Neural crest cell (in vitro differentiated cells): ENCODE measurements around the gene EGFL7. TPM values are rescaled to one million over a fixed set of nuclear protein-coding genes. Genes with fewer than 3 reads are reported as not detected.
A peak's percentile ranks its signal among the peaks of the same experiment; 100 is the strongest.

Experiments
- DNase-seq: peaks from one replicate; pipeline ENCODE4 v3.0.0; 2021; ENCODE audit warnings: low read depth, mixed read lengths, low spot score
- H3K27ac Mint-ChIP-seq: one replicate; pipeline ENCODE4 v1.8.0; 2021; ENCODE audit warnings: mild to moderate bottlenecking, mixed read lengths; ENCODE audit not compliant: unreplicated experiment
- H3K27me3 Mint-ChIP-seq: 2 replicates; pipeline ENCODE4 v1.8.0; 2021; ENCODE audit warnings: low read depth, mild to moderate bottlenecking, mixed read lengths
- H3K36me3 Mint-ChIP-seq: 2 replicates; pipeline ENCODE4 v1.8.0; 2021; ENCODE audit warnings: low read depth, mild to moderate bottlenecking, mixed read lengths
- H3K4me1 Mint-ChIP-seq: 2 replicates; pipeline ENCODE4 v1.8.0; 2021; ENCODE audit warnings: mixed read lengths
- H3K4me3 Mint-ChIP-seq: one replicate; pipeline ENCODE4 v1.8.0; 2021; ENCODE audit warnings: mild to moderate bottlenecking, mixed read lengths
- H3K9me3 Mint-ChIP-seq: 2 replicates; pipeline ENCODE4 v1.8.0; 2021; ENCODE audit warnings: mixed read lengths
- total RNA-seq: library from RNA; stranded (reverse); gene quantifications from 2 replicates; pipeline ENCODE4 v1.2.1, GENCODE V29; 2021
- TF ChIP-seq, protein P1 (sequence below): fragments of 200-600 bp; sonication (generic); conservative IDR thresholded peaks from 2 replicates; pipeline ENCODE4 v1.5.0; 2021; ENCODE audit warnings: antibody characterized with exemption, mild to moderate bottlenecking

EGFL7 gene
- total RNA-seq, 1 donor from 2014 or later = 14.1 TPM

DNA sequence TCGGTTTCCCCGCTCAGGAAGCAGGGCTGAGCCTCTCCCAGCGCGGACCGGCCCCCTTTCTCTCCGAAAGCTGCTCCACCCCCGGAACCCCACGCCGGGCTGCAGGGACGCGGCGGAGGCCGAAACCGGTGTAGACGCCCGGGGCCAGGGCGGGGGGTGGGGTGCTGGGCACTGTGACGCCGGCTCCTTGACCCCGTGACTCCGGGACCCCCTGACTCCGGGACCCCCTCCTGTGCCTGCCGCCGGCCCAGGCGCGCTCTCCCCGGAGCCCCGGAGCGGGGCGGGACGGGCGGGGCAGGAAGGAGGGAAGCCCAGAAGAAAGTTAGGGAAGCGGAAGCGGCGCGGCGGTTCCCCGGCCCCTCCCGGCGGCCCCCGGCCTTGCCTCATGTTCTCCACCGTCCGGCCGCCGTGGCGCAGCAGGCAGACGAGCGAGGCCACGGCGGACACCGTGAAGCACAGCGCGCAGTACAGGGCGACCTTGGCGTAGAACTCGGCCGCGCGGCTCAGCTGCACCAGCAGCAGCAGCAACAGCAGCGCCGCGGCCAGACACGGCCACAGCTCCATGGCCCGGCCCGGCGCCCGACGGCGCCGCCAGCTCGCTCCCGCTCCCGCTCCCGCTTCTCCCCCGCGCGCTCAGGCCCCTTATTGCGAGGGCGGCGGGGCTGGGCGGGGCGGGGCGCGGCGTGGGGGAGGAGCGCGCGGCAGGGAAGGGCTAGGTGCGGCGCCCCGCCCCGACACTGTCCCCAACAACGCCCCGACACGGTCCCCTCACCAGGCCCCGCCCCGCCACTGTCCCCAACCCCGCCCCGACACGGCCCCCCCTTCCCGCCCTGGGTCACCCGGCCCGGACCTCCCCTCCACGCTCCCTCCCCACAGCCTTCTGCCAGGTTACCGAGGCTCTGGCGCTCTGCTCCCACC, 24.3 kb downstream of the EGFL7 start, which contains the start of gene AGPAT2:
Gene AGPAT2 (minus strand): TSS at position 664 of the 918 bp plus-strand sequence. CDS start 100 bp downstream, at position 564.
- TF ChIP-seq, protein P1, sequence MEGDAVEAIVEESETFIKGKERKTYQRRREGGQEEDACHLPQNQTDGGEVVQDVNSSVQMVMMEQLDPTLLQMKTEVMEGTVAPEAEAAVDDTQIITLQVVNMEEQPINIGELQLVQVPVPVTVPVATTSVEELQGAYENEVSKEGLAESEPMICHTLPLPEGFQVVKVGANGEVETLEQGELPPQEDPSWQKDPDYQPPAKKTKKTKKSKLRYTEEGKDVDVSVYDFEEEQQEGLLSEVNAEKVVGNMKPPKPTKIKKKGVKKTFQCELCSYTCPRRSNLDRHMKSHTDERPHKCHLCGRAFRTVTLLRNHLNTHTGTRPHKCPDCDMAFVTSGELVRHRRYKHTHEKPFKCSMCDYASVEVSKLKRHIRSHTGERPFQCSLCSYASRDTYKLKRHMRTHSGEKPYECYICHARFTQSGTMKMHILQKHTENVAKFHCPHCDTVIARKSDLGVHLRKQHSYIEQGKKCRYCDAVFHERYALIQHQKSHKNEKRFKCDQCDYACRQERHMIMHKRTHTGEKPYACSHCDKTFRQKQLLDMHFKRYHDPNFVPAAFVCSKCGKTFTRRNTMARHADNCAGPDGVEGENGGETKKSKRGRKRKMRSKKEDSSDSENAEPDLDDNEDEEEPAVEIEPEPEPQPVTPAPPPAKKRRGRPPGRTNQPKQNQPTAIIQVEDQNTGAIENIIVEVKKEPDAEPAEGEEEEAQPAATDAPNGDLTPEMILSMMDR = no peak
- Mint-ChIP-seq H3K4me3 (peak within 1 kb of the TSS; percentile 84), H3K27me3 (peaks cover 23% of the 10 kb centered on the region), H3K36me3 (no peaks in the 10 kb centered on the region), H3K9me3 (no peaks in the 10 kb centered on the region), H3K27ac (no peak within 1 kb of the TSS), H3K4me1 (no peaks in the 10 kb centered on the region)
- peak; percentile 43 for DNase-seq

DNA sequence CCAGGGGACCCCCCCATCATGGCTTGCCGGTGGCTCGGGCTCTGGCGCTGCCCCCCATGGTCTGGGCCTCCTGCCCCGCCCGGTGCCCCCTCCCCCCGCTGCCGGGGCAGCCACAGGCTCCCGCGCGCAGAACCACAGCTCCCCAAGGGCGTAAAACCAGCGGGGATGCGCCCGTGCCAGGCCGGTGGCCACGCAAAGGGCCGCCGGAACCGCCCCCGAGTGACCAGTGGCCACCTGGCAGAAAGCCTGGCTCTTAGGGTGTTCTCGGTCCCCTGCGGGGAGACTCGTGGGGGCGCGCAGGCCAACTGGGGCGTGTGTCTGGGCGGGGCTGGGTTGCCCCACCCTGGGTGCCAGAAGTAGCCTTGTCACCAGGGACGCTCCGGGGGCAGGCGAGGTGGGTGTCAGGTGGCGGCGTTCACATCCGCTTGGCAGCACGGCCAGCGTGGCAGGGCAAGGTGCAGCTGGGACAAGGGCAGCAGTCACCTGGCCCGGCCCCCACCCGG, 25.1 kb downstream of the EGFL7 start:
- H3K36me3 Mint-ChIP-seq = no peaks in the 10 kb centered on the region
- no peak overlapping the region for H3K27ac Mint-ChIP-seq
- DNase-seq = no peak
- H3K27me3 Mint-ChIP-seq = peaks cover 23% of the 10 kb centered on the region
- H3K4me1 Mint-ChIP-seq = peaks cover under 1% of the 10 kb centered on the region
- TF ChIP-seq, protein P1 = no peak
- no peaks in the 10 kb centered on the region for H3K9me3 Mint-ChIP-seq
- peak overlapping the region; percentile 65 for H3K4me3 Mint-ChIP-seq

DNA sequence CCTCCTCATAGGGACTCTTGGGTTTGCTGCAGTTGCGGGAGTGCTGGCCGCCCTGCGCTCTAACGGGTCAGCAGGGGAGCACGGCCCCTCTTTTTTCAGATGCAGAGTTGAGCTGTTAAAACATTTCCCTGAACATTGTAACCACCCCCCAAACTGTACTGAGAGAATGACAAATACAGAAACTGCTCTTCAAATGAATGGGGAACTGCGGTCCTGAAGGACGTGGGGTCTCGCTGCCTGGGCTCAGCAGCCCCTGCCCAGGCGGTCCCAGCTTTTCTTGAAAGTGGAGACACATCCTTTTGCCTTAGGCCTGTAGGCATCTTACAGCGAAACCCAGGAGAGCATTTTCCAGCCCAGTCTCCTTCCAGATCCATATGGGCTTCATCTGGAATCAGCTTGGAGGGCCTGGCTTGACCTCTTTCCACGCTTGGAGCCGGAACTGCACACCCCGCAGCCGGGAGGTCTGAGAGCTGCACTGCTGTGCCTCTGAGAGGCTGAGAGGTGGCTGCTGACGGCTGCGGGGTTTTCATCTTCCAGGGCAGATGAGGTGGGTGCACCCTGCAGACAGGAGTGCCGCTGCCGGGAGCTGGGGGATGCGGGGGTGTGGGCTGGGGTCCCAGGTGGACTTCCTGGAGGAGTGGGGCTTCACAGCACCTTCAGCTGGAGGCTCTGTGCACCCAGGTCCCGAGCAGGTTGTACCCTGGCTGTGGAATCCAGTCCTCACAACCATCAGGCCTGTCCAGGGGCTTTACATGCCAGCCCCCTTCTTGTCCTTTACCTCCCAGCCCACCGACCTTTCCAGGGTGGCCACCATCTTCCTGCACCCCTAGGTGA, 25.8 kb downstream of the EGFL7 start:
- Mint-ChIP-seq H3K27ac (no peak overlapping the region), H3K4me3 (peak overlapping the region; percentile 65), H3K36me3 (no peaks in the 10 kb centered on the region), H3K27me3 (peaks cover 26% of the 10 kb centered on the region), H3K9me3 (no peaks in the 10 kb centered on the region), H3K4me1 (peaks cover 7% of the 10 kb centered on the region)
- TF ChIP-seq, protein P1 = no peak
- DNase-seq = no peak

DNA sequence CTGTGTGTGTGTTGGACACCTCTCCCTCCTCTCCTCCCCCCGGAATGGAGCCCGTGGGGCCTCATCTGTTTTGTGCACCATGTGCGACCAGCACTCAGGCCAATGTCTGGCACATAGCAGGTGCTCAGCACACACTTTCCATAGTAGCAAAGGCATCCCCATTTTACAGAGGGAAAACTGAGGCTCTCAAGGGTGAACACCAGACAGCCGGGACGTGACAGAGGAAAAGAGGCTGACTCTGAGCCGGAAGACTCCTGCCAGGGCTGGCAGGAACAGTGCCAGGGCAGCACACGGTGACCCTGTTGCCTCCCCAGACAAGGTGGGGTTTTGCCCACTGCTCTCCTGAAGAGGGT, 26.4 kb downstream of the EGFL7 start:
- peaks cover 26% of the 10 kb centered on the region for H3K27me3 Mint-ChIP-seq
- no peaks in the 10 kb centered on the region for H3K9me3 Mint-ChIP-seq
- peaks cover 7% of the 10 kb centered on the region for H3K4me1 Mint-ChIP-seq
- H3K4me3 Mint-ChIP-seq = peak overlapping the region; percentile 62
- DNase-seq = no peak
- TF ChIP-seq, protein P1 = no peak
- peak overlapping the region; percentile 43 for H3K27ac Mint-ChIP-seq
- no peaks in the 10 kb centered on the region for H3K36me3 Mint-ChIP-seq

DNA sequence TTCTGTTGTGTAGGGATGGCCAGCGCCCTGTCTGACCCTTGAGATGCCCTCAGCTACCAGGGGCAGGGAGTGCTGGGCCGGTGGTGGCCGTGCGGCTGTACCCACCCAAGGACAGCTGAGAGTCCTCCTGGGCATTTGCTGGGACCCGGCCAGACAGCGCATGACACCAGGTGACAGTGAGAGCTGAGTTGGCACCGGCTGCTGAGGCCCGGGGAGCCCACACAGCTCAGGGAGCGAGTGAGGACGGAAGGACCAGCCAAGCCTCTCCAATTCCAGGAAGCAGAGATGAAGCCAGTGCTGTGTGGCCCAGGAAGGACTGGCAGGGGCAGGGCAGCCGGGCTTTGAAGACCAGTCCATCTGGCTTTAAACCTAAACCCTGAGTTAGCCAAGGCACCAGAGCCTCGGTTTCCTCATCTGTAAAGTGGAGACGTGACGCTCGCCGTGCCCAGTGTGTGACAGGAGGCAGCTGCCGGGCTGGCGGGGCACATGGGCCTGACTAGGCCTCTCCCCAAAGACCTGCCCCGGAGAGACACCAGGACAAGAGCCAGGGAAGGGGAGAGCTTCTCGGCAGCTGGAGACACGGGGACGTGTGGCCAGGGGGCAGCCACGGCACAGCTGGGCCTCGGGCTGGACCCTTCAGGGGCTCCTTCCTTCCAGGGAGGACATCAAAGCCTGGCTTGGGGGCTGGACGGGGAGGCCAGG, 27.5 kb downstream of the EGFL7 start:
- Mint-ChIP-seq H3K4me3 (no peak overlapping the region), H3K27me3 (peaks cover 26% of the 10 kb centered on the region), H3K9me3 (no peaks in the 10 kb centered on the region)

More for the DNA sequence above, 27.5 kb downstream of the EGFL7 start:
- DNase-seq = no peak
- TF ChIP-seq, protein P1 = no peak
- H3K36me3 Mint-ChIP-seq = no peaks in the 10 kb centered on the region
- H3K4me1 Mint-ChIP-seq = peaks cover 7% of the 10 kb centered on the region
- no peak overlapping the region for H3K27ac Mint-ChIP-seq
